ENCODE results near the gene STK11. TPM values are rescaled to one million over a fixed set of nuclear protein-coding genes. Genes with fewer than 3 reads are reported as not detected.

STK11 gene
- total and polyA plus RNA-seq, 2 donors (not counting 3 experiments of a cell fraction or from before 2014, with no cell fraction given), result 39.4 to 75.4 TPM

GRCh38 chr19:1173159-1173844, 32.3 kb upstream of the STK11 start:
- peak overlapping the region; percentile 72 for H3K9ac ChIP-seq (replicated peaks; ENCODE audit: extremely low read depth, insufficient read depth, low read length)
- H3K27ac ChIP-seq (ENCODE audit: insufficient read depth, low read depth, low read length), result peak overlapping the region; percentile 42
- POLR2A ChIA-PET, result no interaction called here
- CTCF ChIA-PET, result interaction anchor here (0.9 kb wide), 1 partner anchor 9 kb away, joined by 4 read pairs; no protein-coding TSS in a partner anchor
- peak overlapping the region; percentile 68 for H3K4me2 ChIP-seq (ENCODE audit: insufficient read depth, low read length)
- H3K27me3 ChIP-seq (ENCODE audit: control insufficient read depth in 2 of 2, insufficient read depth in 2 of 2, low read length in 2 of 2), result no peaks in the 10 kb centered on the region
- no peaks in the 10 kb centered on the region for H3K36me3 ChIP-seq (ENCODE audit: control insufficient read depth in 2 of 2, extremely low read depth in 1 of 2, insufficient read depth in 2 of 2, low read length in 2 of 2)
- H3K9me3 ChIP-seq (replicated peaks; ENCODE audit: control insufficient read depth, insufficient read depth, low read length), result no peaks in the 10 kb centered on the region
- TF ChIP-seq CTCF (IDR thresholded peaks at IDR 0.05; ENCODE audit: extremely low read depth in 1 of 2, insufficient read depth in 1 of 2, low read depth in 1 of 2, low read length in 2 of 2) (no peak), EZH2 (IDR thresholded peaks at IDR 0.05; ENCODE audit: borderline replicate concordance, low read depth, low read length, severe bottlenecking) (no peak), JUN (IDR thresholded peaks at IDR 0.05; ENCODE audit: borderline replicate concordance, insufficient read depth, insufficient read length, low read depth) (no peak), POLR2AphosphoS5 (IDR thresholded peaks at IDR 0.05; ENCODE audit: insufficient read depth, low read depth, low read length) (no peak), POLR2A (IDR thresholded peaks at IDR 0.05; ENCODE audit: low read depth, low read length) (no peak), MAX (IDR thresholded peaks at IDR 0.05; ENCODE audit: insufficient read depth, insufficient read length) (no peak), MYC (IDR thresholded peaks at IDR 0.05; ENCODE audit: low read depth, low read length) (no peak), GATA2 (IDR thresholded peaks at IDR 0.05; ENCODE audit: insufficient read depth, insufficient read length, low read depth, low read length) (no peak), FOS (IDR thresholded peaks at IDR 0.05; ENCODE audit: borderline replicate concordance, insufficient read depth, low read length) (no peak)
- intact Hi-C loops (cut with micrococcal nuclease) (loop anchor here (2.0 kb wide), 1 partner anchor 43 kb away; no protein-coding TSS in a partner anchor), dilution Hi-C loops (cut with MboI; ENCODE audit: extremely low pct_ligation_motif_present, low sequenced_read_pairs) (no loop called here)
- H3K4me1 ChIP-seq (ENCODE audit: control insufficient read depth, extremely low read depth, insufficient read depth, low read length), result peaks cover 12% of the 10 kb centered on the region
- no peak overlapping the region for H2AFZ ChIP-seq (ENCODE audit: low read depth, low read length)
- H4K20me1 ChIP-seq (replicated peaks; ENCODE audit: control insufficient read depth, extremely low read depth, insufficient read depth, low read length), result no peaks in the 10 kb centered on the region
- peak; percentile 61 for FAIRE-seq
- DNase-seq (ENCODE audit: low read depth, low spot score), result no peak
- TSS peak; percentile 64 for BruUV-seq (replicated peaks)
- H3K4me3 ChIP-seq (replicated peaks in 1 of 3; ENCODE audit: insufficient read depth in 1 of 3, low read depth in 1 of 3, low read length in 3 of 3), result peak overlapping the region; percentile 68 to 95 (median 73)
- H3K9me1 ChIP-seq (replicated peaks; ENCODE audit: control insufficient read depth, extremely low read depth, insufficient read depth, low read length), result no peaks in the 10 kb centered on the region
- peaks cover 40% of the 10 kb centered on the region for H3K79me2 ChIP-seq (ENCODE audit: control insufficient read depth, insufficient read depth, low read length)
